HG02870 (cell line): Measurements from ENCODE around the gene ERC1.

ENCODE experiments used
- ATAC-seq: cut with Tn5 transposase; IDR thresholded peaks from one replicate; pipeline ENCODE4 v1.9.1; 2021; ENCODE audit warnings: mild to moderate bottlenecking, moderate library complexity; ENCODE audit not compliant: unreplicated experiment

Gene ERC1

GRCh38 chr12:1422604-1423315 is 431.7 kb downstream of the ERC1 start:
- ATAC-seq: peak; percentile 42

- no peak for ATAC-seq
Observed at GRCh38 chr12:1424674-1425395, 433.8 kb downstream of the ERC1 start.

- no peak for ATAC-seq
Observed at GRCh38 chr12:1425396-1425729, 434.3 kb downstream of the ERC1 start.

- no peak for ATAC-seq
Observed at GRCh38 chr12:1428671-1429070, 437.6 kb downstream of the ERC1 start.

GRCh38 chr12:1429980-1430379 is 439.0 kb downstream of the ERC1 start:
- no peak for ATAC-seq

- ATAC-seq: no peak
Observed at GRCh38 chr12:1434296-1434955, 443.4 kb downstream of the ERC1 start.

GRCh38 chr12:1435044-1435443 is 444.0 kb downstream of the ERC1 start:
- ATAC-seq: no peak

GRCh38 chr12:1435456-1435855 is 444.4 kb downstream of the ERC1 start:
- no peak for ATAC-seq

GRCh38 chr12:1436015-1436414 is 445.0 kb downstream of the ERC1 start:
- no peak for ATAC-seq

GRCh38 chr12:1436981-1437380 is 446.0 kb downstream of the ERC1 start:
- ATAC-seq: no peak

- no peak for ATAC-seq
Observed at GRCh38 chr12:1439201-1439600, 448.2 kb downstream of the ERC1 start.

GRCh38 chr12:1439687-1440086 is 448.7 kb downstream of the ERC1 start:
- ATAC-seq: no peak

- no peak for ATAC-seq
Observed at GRCh38 chr12:1443421-1444141, 452.6 kb downstream of the ERC1 start.

GRCh38 chr12:1444142-1444516 is 453.1 kb downstream of the ERC1 start:
- ATAC-seq: no peak

- no peak for ATAC-seq
Observed at GRCh38 chr12:1445807-1446206, 454.8 kb downstream of the ERC1 start.

- no peak for ATAC-seq
Observed at GRCh38 chr12:1448336-1448735, 457.3 kb downstream of the ERC1 start.

GRCh38 chr12:1453810-1454209 is 462.8 kb downstream of the ERC1 start:
- ATAC-seq: no peak

GRCh38 chr12:1456885-1457284 is 465.9 kb downstream of the ERC1 start:
- ATAC-seq: no peak

GRCh38 chr12:1457901-1458300 is 466.9 kb downstream of the ERC1 start:
- ATAC-seq: no peak

- ATAC-seq: no peak
Observed at GRCh38 chr12:1459339-1459738, 468.3 kb downstream of the ERC1 start.

GRCh38 chr12:1463073-1463905 is 472.3 kb downstream of the ERC1 start:
- ATAC-seq: no peak
